Measurements from ENCODE around the gene MTUS2.
"Not testable (repeated sequence)": the region's sequence is repeated elsewhere in the genome, so short reads cannot be mapped to it uniquely, and the experiment has no call there.

MTUS2 gene

GRCh38 chr13:28958441-28958840 lies 138.3 kb downstream of the MTUS2 start:
- no peak for DNase-seq (ENCODE audit: low read depth)

- DNase-seq (ENCODE audit: low read depth): no peak
These were observed 143.9 kb downstream of the MTUS2 start for GRCh38 chr13:28964052-28964451.

- no peak for DNase-seq (ENCODE audit: low read depth)
These were observed 144.7 kb downstream of the MTUS2 start for GRCh38 chr13:28964803-28965202.

- DNase-seq (ENCODE audit: low read depth): no peak
These were observed 147.1 kb downstream of the MTUS2 start for GRCh38 chr13:28967029-28967915.

GRCh38 chr13:28976195-28976594 lies 156.1 kb downstream of the MTUS2 start:
- DNase-seq (ENCODE audit: low read depth): no peak

GRCh38 chr13:28976636-28977035 lies 156.5 kb downstream of the MTUS2 start:
- DNase-seq (ENCODE audit: low read depth): no peak

GRCh38 chr13:28978574-28978973 lies 158.4 kb downstream of the MTUS2 start:
- DNase-seq (ENCODE audit: low read depth): no peak

GRCh38 chr13:28981530-28981929 lies 161.4 kb downstream of the MTUS2 start:
- DNase-seq (ENCODE audit: low read depth): no peak

- no peak for DNase-seq (ENCODE audit: low read depth)
These were observed 163.5 kb downstream of the MTUS2 start for GRCh38 chr13:28983641-28984040.

GRCh38 chr13:28984326-28984725 lies 164.2 kb downstream of the MTUS2 start:
- DNase-seq (ENCODE audit: low read depth): no peak

GRCh38 chr13:28984825-28985224 lies 164.7 kb downstream of the MTUS2 start:
- DNase-seq (ENCODE audit: low read depth): no peak

- DNase-seq (ENCODE audit: low read depth): not testable (repeated sequence)
These were observed 170.2 kb downstream of the MTUS2 start for GRCh38 chr13:28990378-28990777.

- no peak for DNase-seq (ENCODE audit: low read depth)
These were observed 171.6 kb downstream of the MTUS2 start for GRCh38 chr13:28991764-28992163.

- no peak for DNase-seq (ENCODE audit: low read depth)
These were observed 180.7 kb downstream of the MTUS2 start for GRCh38 chr13:29000826-29001225.

GRCh38 chr13:29005035-29005762 lies 185.1 kb downstream of the MTUS2 start:
- DNase-seq (ENCODE audit: low read depth): no peak

GRCh38 chr13:29005763-29006120 lies 185.6 kb downstream of the MTUS2 start:
- DNase-seq (ENCODE audit: low read depth): no peak

GRCh38 chr13:29006359-29006850 lies 186.3 kb downstream of the MTUS2 start:
- DNase-seq (ENCODE audit: low read depth): no peak

- no peak for DNase-seq (ENCODE audit: low read depth)
These were observed 188.2 kb downstream of the MTUS2 start for GRCh38 chr13:29008296-29008695.

- no peak for DNase-seq (ENCODE audit: low read depth)
These were observed 200.2 kb downstream of the MTUS2 start for GRCh38 chr13:29020314-29020713.

GRCh38 chr13:29021311-29021710 lies 201.2 kb downstream of the MTUS2 start:
- no peak for DNase-seq (ENCODE audit: low read depth)

- no peak for DNase-seq (ENCODE audit: low read depth)
These were observed 201.6 kb downstream of the MTUS2 start for GRCh38 chr13:29021717-29022116.

GRCh38 chr13:29022410-29022809 lies 202.3 kb downstream of the MTUS2 start:
- no peak for DNase-seq (ENCODE audit: low read depth)

GRCh38 chr13:29022968-29023367 lies 202.8 kb downstream of the MTUS2 start:
- DNase-seq (ENCODE audit: low read depth): no peak
